Neural cell (in vitro differentiated cells): ENCODE data around the gene RMRP.

Experiments
- CTCF ChIP-seq: fragments of 450-650 bp; IDR thresholded peaks from 2 replicates; pipeline ENCODE4 v1.5.1; 2014; ENCODE audit warnings: antibody characterized with exemption, mild to moderate bottlenecking, moderate library complexity; ENCODE audit not compliant: poor library complexity, severe bottlenecking
- EP300 ChIP-seq: fragments of 450-650 bp; conservative IDR thresholded peaks from 2 replicates; pipeline ENCODE4 v1.6.1; 2014; ENCODE audit warnings: antibody characterized with exemption, mild to moderate bottlenecking, moderate library complexity; ENCODE audit not compliant: poor library complexity, severe bottlenecking

- no peak for TF ChIP-seq EP300
- no peak for TF ChIP-seq CTCF
Observed at GRCh38 chr9:35691334-35691650, 33.5 kb upstream of the RMRP start.
